GM12878 (cell line): ENCODE results near the gene UBR3. TPM values are rescaled to one million over a fixed set of nuclear protein-coding genes. Genes with fewer than 3 reads are reported as not detected.

Experiments
- ATAC-seq: fragments of 200-7000 bp; cut with Tn5 transposase; 3 replicates; pipeline ENCODE4 v1.9.1; 2020; ENCODE audit warnings: mild to moderate bottlenecking, moderate library complexity
- BruUV-seq: library from RNA; stranded (reverse); fragments of 400-500 nt; replicated peaks from 2 replicates; lab custom pipeline; 2021; lab: Mats Ljungman, UMichigan
- CTCF ChIA-PET: fragments of 300-600 bp; sonication (Branson Sonifier 250); formaldehyde crosslinking; extraction: SDS; loops from one replicate; lab custom pipeline; 2021; ENCODE audit warnings: inconsistent platforms; lab: Yijun Ruan, JAX
- POLR2A ChIA-PET: fragments of 350-600 bp; formaldehyde crosslinking; extraction: SDS; loops from one replicate; lab custom pipeline; 2021; ENCODE audit warnings: inconsistent platforms; lab: Charles Lee
- RAD21 ChIA-PET: fragments of 300-600 bp; sonication (Branson Sonifier 250); formaldehyde crosslinking; loops from one replicate; lab custom pipeline; 2023; ENCODE audit warnings: antibody characterized with exemption; ENCODE audit not compliant: unreplicated experiment; lab: Charles Lee
- SMC1A ChIA-PET: fragments of 300-600 bp; sonication (Branson Sonifier 250); formaldehyde crosslinking; loops from one replicate; lab custom pipeline; 2023; ENCODE audit not compliant: unreplicated experiment, uncharacterized antibody; lab: Charles Lee
- DNase-seq: peaks from one replicate; pipeline ENCODE4 v3.0.0-alpha.2; 2011; ENCODE audit warnings: low read depth, low spot score
- FAIRE-seq: peaks from 3 replicates; lab custom pipeline; 2011; peaks lifted over from hg19 to GRCh38; lab: Jason Lieb, UNC
- H2AFZ ChIP-seq: 2 replicates; pipeline ENCODE4 v1.6.0; 2011; ENCODE audit warnings: low read depth, low read length, control low read depth; ENCODE audit not compliant: control insufficient read depth
- H3K27ac ChIP-seq: 2 replicates; pipeline ENCODE4 v1.5.1; 2011; ENCODE audit warnings: control low read depth; ENCODE audit not compliant: control insufficient read depth, insufficient read depth
- H3K27me3 ChIP-seq, 2 experiments: replicated peaks in 1 of 2; 2 replicates each; pipeline versions ENCODE4 v1.6.0 to v1.6.1; 2011; ENCODE audit warnings: low read length in 1 of 2; ENCODE audit not compliant: control insufficient read depth in 2 of 2, insufficient read depth in 2 of 2
- H3K36me3 ChIP-seq, 2 experiments: 2 replicates each; pipeline ENCODE4 v1.5.1; 2011; ENCODE audit warnings: low read length in 1 of 2; ENCODE audit not compliant: control insufficient read depth in 2 of 2, insufficient read depth in 2 of 2
- H3K4me1 ChIP-seq: 2 replicates; pipeline ENCODE4 v1.6.1; 2011; ENCODE audit warnings: mild to moderate bottlenecking, low read length, moderate library complexity, mixed read lengths; ENCODE audit not compliant: control insufficient read depth, insufficient read depth
- H3K4me2 ChIP-seq: 2 replicates; pipeline ENCODE4 v1.6.0; 2011; ENCODE audit warnings: control low read depth; ENCODE audit not compliant: control insufficient read depth, insufficient read depth
- H3K4me3 ChIP-seq: fragments of 200-600 bp; sonication (generic); 2 replicates; pipeline ENCODE4 v1.5.1; 2016
- H3K79me2 ChIP-seq: 2 replicates; pipeline ENCODE4 v1.6.0; 2011; ENCODE audit warnings: low read length; ENCODE audit not compliant: control insufficient read depth, insufficient read depth
- H3K9ac ChIP-seq: 2 replicates; pipeline ENCODE4 v1.8.0; 2011; ENCODE audit warnings: low read length, control low read depth, mixed read lengths; ENCODE audit not compliant: control insufficient read depth, insufficient read depth
- H3K9me3 ChIP-seq: replicated peaks from 3 replicates; pipeline ENCODE4 v1.5.1; 2011; ENCODE audit warnings: mild to moderate bottlenecking, low read length; ENCODE audit not compliant: control insufficient read depth, insufficient read depth
- H4K20me1 ChIP-seq: 2 replicates; pipeline ENCODE4 v1.6.0; 2011; ENCODE audit not compliant: control insufficient read depth, insufficient read depth
- MAX ChIP-seq: IDR thresholded peaks from 2 replicates; pipeline ENCODE4 v1.6.1; 2012; ENCODE audit warnings: low read depth, low read length, improper control_type of control experiment
- MEF2B ChIP-seq: fragments of 450-650 bp; IDR thresholded peaks from 2 replicates; pipeline ENCODE4 v1.6.1; 2018; ENCODE audit warnings: mild to moderate bottlenecking, moderate library complexity; ENCODE audit not compliant: partially characterized antibody, poor library complexity, severe bottlenecking
- PBX3 ChIP-seq: IDR thresholded peaks from 2 replicates; pipeline ENCODE4 v1.6.1; 2011; ENCODE audit warnings: mild to moderate bottlenecking, low read depth, low read length, moderate library complexity; ENCODE audit not compliant: insufficient replicate concordance
- RCOR1 ChIP-seq: conservative IDR thresholded peaks from 2 replicates; pipeline ENCODE4 v1.6.1; 2012; ENCODE audit warnings: low read depth, low read length, improper control_type of control experiment
- SMARCA5 ChIP-seq: fragments of 450-650 bp; IDR thresholded peaks from 2 replicates; pipeline ENCODE4 v1.6.1; 2017; ENCODE audit warnings: mild to moderate bottlenecking
- SMC3 ChIP-seq: IDR thresholded peaks from 2 replicates; pipeline ENCODE4 v1.6.1; 2011; ENCODE audit warnings: low read length, improper control_type of control experiment, borderline replicate concordance
- SP1 ChIP-seq: IDR thresholded peaks from one replicate; pipeline ENCODE4 v1.6.1; 2011; ENCODE audit warnings: low read depth, low read length
- SPI1 ChIP-seq: IDR thresholded peaks from 2 replicates; pipeline ENCODE4 v1.6.1; 2011; ENCODE audit warnings: low read depth, mild to moderate bottlenecking, low read length, moderate library complexity, borderline replicate concordance; ENCODE audit not compliant: insufficient read depth
- STAT3 ChIP-seq: IDR thresholded peaks from 2 replicates; pipeline ENCODE4 v1.6.1; 2011; ENCODE audit warnings: low read depth, low read length, improper control_type of control experiment
- USF1 ChIP-seq: IDR thresholded peaks from 2 replicates; pipeline ENCODE4 v1.6.1; 2011; ENCODE audit warnings: borderline replicate concordance, low read depth, mild to moderate bottlenecking, moderate library complexity, mixed read lengths, low read length; ENCODE audit not compliant: insufficient read depth; ENCODE audit errors: extremely low read length
- ZNF207 ChIP-seq: fragments of 450-650 bp; IDR thresholded peaks from 2 replicates; pipeline ENCODE4 v1.6.1; 2014; ENCODE audit warnings: antibody characterized with exemption, mild to moderate bottlenecking, borderline replicate concordance
- ZNF622 ChIP-seq: fragments of 450-650 bp; IDR thresholded peaks from 2 replicates; pipeline ENCODE4 v1.6.1; 2017; ENCODE audit warnings: mild to moderate bottlenecking, inconsistent platforms
- WGBS: methylation state at CpG from one replicate; pipeline ENCODE4 v1.1.6; 2016; ENCODE audit warnings: low lambda C conversion rate; ENCODE audit not compliant: insufficient replicate concordance, insufficient coverage; ENCODE audit errors: missing lambda C conversion rate; 5-methylcytosine and 5-hydroxymethylcytosine counted together
- in situ Hi-C: fragments of 300-500 bp; cut with MboI; formaldehyde crosslinking; loops from 9 replicates; pipeline ENCODE4 v1.14.3; 2018; ENCODE audit warnings: mixed read lengths
- intact Hi-C: fragments of 100-400 bp; cut with micrococcal nuclease; formaldehyde crosslinking; loops from one replicate; pipeline ENCODE4 v1.14.2; 2022; ENCODE audit not compliant: unreplicated experiment
- polyA plus RNA-seq, 11 experiments: library from polyadenylated mRNA; depleted of rRNA in 4 of 11; unstranded in 6 of 11; stranded (reverse) in 5 of 11; fragments of >200 nt; fragmentation: Nextera tagmentation in 4 of 11; fragmentation: Illumina TruSeq in 1 of 11; extraction: Ambion mirVana in 4 of 11; extraction: Trizol in 1 of 11; gene quantifications; 1 replicate in 1 of 11; 2 replicates in 10 of 11; pipeline versions ENCODE4 v1.2.1 to v1.2.3, GENCODE V29; 2011 to 2016; ENCODE audit warnings: inconsistent platforms in 2 of 11, missing spikeins in 2 of 11, low read depth in 1 of 11
- total RNA-seq, 4 experiments: library from RNA; depleted of rRNA in 3 of 4; stranded (reverse); fragments of >200 nt in 3 of 4; fragmentation: Illumina TruSeq in 1 of 4; extraction: Trizol in 1 of 4; gene quantifications; 2 replicates each; pipeline versions ENCODE4 v1.2.1 to v1.2.3, GENCODE V29; 2013 to 2021
- TF ChIP-seq, protein P1 (sequence below): fragments of 450-650 bp; IDR thresholded peaks from 2 replicates; pipeline ENCODE4 v1.6.1; 2014; ENCODE audit warnings: mild to moderate bottlenecking

UBR3 gene
- total and polyA plus RNA-seq, 10 of the 15 experiments (the other 5 are each of a cell fraction or from before 2014, with no cell fraction given) = 3.8 to 22.9 (median 11.2) TPM

DNA sequence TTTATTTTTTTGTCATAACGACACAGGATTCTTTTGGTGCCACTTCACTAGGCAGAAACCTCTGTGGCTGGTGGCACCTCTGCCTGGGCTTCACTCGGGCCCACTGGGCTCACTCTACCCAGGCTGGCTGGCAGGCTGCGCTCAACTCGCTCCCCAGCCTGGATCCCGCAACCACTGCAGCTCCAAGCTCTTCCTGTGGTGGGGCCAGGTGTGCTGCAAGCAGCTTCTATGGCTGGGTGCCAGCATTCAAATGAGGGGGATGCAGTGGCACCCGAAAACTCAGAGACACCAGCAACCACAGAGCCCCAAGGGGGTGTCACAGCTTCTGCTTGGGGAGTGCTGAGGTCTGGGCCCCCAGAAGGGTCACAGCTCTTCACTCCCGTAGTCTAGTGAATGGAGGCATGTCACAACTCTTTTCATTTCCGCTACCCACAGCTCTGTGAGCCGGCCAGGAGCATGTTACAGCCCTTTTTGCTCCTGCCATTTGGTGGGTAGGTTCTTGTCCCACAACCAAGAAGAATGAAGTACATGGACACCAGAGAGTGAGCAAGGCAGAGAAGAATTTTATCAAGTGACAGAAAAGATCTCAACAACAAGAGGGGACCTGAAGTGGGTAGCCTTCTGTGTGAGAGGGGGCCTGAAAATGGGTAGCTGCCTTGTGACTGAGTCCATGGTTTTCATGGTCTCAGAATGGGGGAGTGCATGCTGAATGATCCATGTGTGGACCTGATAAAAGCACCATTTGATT, 170.1 kb downstream of the UBR3 start:
- 61% methylated on average over 9 of the region's 9 CpGs for WGBS
- no peaks in the 10 kb centered on the region for H4K20me1 ChIP-seq
- H3K79me2 ChIP-seq = no peaks in the 10 kb centered on the region
- no peaks in the 10 kb centered on the region for H3K27me3 ChIP-seq
- ATAC-seq (no peak), FAIRE-seq (no peak), DNase-seq (no peak)
- no peak overlapping the region for H3K4me2 ChIP-seq
- POLR2A ChIA-PET = no interaction called here
- in situ Hi-C loops (no loop called here), intact Hi-C loops (no loop called here)
- H3K9me3 ChIP-seq = peaks cover 7% of the 10 kb centered on the region; the same call in 2 of the 3 replicates
- H2AFZ ChIP-seq = no peak overlapping the region
- no TSS peak for BruUV-seq
- RAD21 ChIA-PET = no interaction called here
- H3K4me1 ChIP-seq = no peaks in the 10 kb centered on the region
- no peak overlapping the region for H3K9ac ChIP-seq
- SMC1A ChIA-PET = no interaction called here
- H3K4me3 ChIP-seq = no peak overlapping the region
- H3K27ac ChIP-seq = no peak overlapping the region
- no peaks in the 10 kb centered on the region; a peak in 1 of 4 replicates for H3K36me3 ChIP-seq
- CTCF ChIA-PET = no interaction called here
- TF ChIP-seq, protein P1, sequence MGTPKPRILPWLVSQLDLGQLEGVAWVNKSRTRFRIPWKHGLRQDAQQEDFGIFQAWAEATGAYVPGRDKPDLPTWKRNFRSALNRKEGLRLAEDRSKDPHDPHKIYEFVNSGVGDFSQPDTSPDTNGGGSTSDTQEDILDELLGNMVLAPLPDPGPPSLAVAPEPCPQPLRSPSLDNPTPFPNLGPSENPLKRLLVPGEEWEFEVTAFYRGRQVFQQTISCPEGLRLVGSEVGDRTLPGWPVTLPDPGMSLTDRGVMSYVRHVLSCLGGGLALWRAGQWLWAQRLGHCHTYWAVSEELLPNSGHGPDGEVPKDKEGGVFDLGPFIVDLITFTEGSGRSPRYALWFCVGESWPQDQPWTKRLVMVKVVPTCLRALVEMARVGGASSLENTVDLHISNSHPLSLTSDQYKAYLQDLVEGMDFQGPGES = no peak
- TF ChIP-seq USF1 (no peak), MAX (no peak), SMC3 (no peak), ZNF622 (no peak), RCOR1 (no peak), SMARCA5 (no peak), MEF2B (no peak), PBX3 (no peak), STAT3 (no peak), SP1 (no peak), ZNF207 (no peak), SPI1 (no peak)
- TF ChIP-seq, all 136 proteins: peak for 0
